Vagina (tissue), 2 donors: ENCODE measurements around the gene IREB2.

Experiments used
- CTCF ChIP-seq, 3 experiments: fragments of 450-650 bp in 2 of 3; fragments of 200-600 bp in 1 of 3; sonication (generic) in 1 of 3; IDR thresholded peaks; one replicate each; pipeline ENCODE4 v1.5.1; 2017 to 2019; ENCODE audit warnings: antibody characterized with exemption in 3 of 3, mild to moderate bottlenecking in 2 of 3, moderate library complexity in 2 of 3
- POLR2A ChIP-seq, 2 donors: fragments of 450-650 bp; IDR thresholded peaks; one replicate each; pipeline ENCODE4 v1.6.1; 2017; ENCODE audit warnings: antibody characterized with exemption in 2 of 2, mild to moderate bottlenecking in 2 of 2, moderate library complexity in 2 of 2
- POLR2AphosphoS5 ChIP-seq, 2 donors: sonication (generic); formaldehyde crosslinking; IDR thresholded peaks; one replicate each; pipeline ENCODE4 v1.9.0; 2017; ENCODE audit warnings: antibody characterized with exemption in 2 of 2, mild to moderate bottlenecking in 2 of 2, low read depth in 1 of 2; ENCODE audit not compliant: insufficient read depth in 1 of 2

DNA sequence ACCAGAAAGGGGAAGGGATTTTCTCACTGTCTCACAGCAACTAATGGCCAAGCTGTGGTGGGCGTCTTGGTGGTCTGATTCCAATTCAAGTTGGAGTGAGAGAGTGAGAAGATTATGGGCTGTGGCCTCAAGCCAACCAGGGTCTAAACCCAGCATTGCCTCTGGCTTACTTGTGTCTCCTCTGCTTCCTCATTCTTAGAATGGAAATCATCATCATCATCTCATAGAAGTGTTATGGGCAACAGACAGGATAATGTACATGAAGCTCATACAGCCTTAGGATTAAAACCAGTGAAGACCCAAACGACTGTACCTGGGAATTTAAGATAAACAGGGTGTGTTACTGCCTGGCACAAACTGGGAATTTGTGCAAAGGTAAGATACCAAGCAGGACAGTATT, 29.1 kb upstream of the IREB2 start:
- TF ChIP-seq CTCF (IDR thresholded peaks at IDR 0.05), result no peak
- no peak for TF ChIP-seq POLR2AphosphoS5 (IDR thresholded peaks at IDR 0.05; ENCODE audit: insufficient read depth in 1 of 2, low read depth in 1 of 2)
- no peak for TF ChIP-seq POLR2A (IDR thresholded peaks at IDR 0.05)
